ENCODE results near the gene TXNL4B. TPM values are rescaled to one million over a fixed set of nuclear protein-coding genes. Genes with fewer than 3 reads are reported as not detected.

Gene TXNL4B
- total RNA-seq, 1 experiment from 2014 or later = 9.9 TPM

DNA sequence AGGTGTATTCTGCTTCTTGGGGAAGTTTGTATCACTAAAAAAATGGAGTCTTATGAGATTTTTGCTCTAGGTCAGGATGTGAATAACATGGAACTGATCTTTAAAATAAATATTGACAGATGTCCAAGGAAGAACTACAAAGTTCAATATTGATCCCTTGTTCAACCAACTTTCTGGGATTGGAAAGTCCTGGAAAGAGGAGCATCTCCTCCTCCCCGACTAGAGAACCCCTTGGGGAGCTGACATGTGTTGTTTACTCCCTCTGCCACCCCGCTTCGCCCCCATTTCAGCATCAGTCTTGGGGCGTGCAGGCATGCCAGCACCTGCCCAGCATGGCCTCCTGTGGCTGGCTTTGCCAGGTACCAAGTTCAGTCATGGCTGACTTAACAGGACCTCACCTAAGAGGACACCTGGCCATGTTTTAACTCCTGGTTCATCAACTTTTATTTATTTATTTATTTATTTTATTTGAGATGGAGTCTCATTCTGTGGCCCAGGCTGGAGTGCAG lies 44.7 kb upstream of the TXNL4B start:
- Mint-ChIP-seq H3K4me1 (peaks cover 3 to 6% of the 10 kb centered on the region in 2 experiments; a peak in 1 of 4 replicates), H3K9me3 (no peaks in the 10 kb centered on the region), H3K27ac (no peak overlapping the region; a peak in 1 of 7 replicates), H3K4me3 (no peak overlapping the region), H3K27me3 (ENCODE audit: low read depth) (no peaks in the 10 kb centered on the region), H3K36me3 (ENCODE audit: insufficient read depth in 1 of 3, low read depth in 3 of 3) (no peaks in the 10 kb centered on the region)
- H4K5ac ChIP-seq (ENCODE audit: insufficient read length, low read depth, low read length) = no peak overlapping the region
- H3K56ac ChIP-seq (ENCODE audit: insufficient read length, low read depth, low read length) = no peak overlapping the region
- no peaks in the 10 kb centered on the region for H3K4me1 ChIP-seq (ENCODE audit: insufficient read depth, low read length)
- H3K18ac ChIP-seq (ENCODE audit: insufficient read length, low read depth, low read length) = no peak overlapping the region
- H3K27ac ChIP-seq (ENCODE audit: insufficient read length, low read depth, low read length) = no peak overlapping the region
- TF ChIP-seq, protein P1, sequence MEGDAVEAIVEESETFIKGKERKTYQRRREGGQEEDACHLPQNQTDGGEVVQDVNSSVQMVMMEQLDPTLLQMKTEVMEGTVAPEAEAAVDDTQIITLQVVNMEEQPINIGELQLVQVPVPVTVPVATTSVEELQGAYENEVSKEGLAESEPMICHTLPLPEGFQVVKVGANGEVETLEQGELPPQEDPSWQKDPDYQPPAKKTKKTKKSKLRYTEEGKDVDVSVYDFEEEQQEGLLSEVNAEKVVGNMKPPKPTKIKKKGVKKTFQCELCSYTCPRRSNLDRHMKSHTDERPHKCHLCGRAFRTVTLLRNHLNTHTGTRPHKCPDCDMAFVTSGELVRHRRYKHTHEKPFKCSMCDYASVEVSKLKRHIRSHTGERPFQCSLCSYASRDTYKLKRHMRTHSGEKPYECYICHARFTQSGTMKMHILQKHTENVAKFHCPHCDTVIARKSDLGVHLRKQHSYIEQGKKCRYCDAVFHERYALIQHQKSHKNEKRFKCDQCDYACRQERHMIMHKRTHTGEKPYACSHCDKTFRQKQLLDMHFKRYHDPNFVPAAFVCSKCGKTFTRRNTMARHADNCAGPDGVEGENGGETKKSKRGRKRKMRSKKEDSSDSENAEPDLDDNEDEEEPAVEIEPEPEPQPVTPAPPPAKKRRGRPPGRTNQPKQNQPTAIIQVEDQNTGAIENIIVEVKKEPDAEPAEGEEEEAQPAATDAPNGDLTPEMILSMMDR (conservative IDR thresholded peaks at IDR 0.05) = no peak
- H3K9ac ChIP-seq (ENCODE audit: extremely low read depth, insufficient read length, low read length) = no peak overlapping the region
- no peak for DNase-seq
- H3K4ac ChIP-seq (ENCODE audit: low read depth, low read length) = no peak overlapping the region
- H3T11ph ChIP-seq (ENCODE audit: low read length) = no peak overlapping the region
- no peaks in the 10 kb centered on the region for H3K27me3 ChIP-seq (ENCODE audit: insufficient read depth, low read length)
- H3K23ac ChIP-seq (ENCODE audit: insufficient read length, low read depth, low read length) = no peak overlapping the region
- H3K79me2 ChIP-seq (ENCODE audit: insufficient read depth, low read length) = no peaks in the 10 kb centered on the region
- H2BK120ac ChIP-seq (ENCODE audit: low read depth, low read length, poor library complexity, severe bottlenecking) = no peak overlapping the region
- H3K79me1 ChIP-seq (ENCODE audit: insufficient read depth, low read depth, low read length, poor library complexity, severe bottlenecking) = no peaks in the 10 kb centered on the region
- H3K4me2 ChIP-seq (ENCODE audit: insufficient read depth, insufficient read length, low read length) = no peak overlapping the region
- H3K9me3 ChIP-seq (ENCODE audit: control insufficient read depth, low read depth, low read length) = no peaks in the 10 kb centered on the region
- H4K91ac ChIP-seq (ENCODE audit: insufficient read length, low read depth, low read length) = no peak overlapping the region
- no peaks in the 10 kb centered on the region for H4K20me1 ChIP-seq (ENCODE audit: control insufficient read depth, insufficient read depth, insufficient read length)
- H2BK12ac ChIP-seq (ENCODE audit: insufficient read length, low read depth, low read length) = no peak overlapping the region
- no peak overlapping the region; the same call in 1 of the 2 replicates for H3K14ac ChIP-seq (ENCODE audit: insufficient read depth, low read length)
- no peak overlapping the region for H2AFZ ChIP-seq (ENCODE audit: low read length)
- no peak overlapping the region for H4K8ac ChIP-seq (replicated peaks; ENCODE audit: insufficient read length, low read depth, low read length)
- no peak overlapping the region for H2BK20ac ChIP-seq (ENCODE audit: low read depth, low read length, poor library complexity, severe bottlenecking)
- no peak overlapping the region for H2AK5ac ChIP-seq (ENCODE audit: insufficient read length, low read length)
- H2BK5ac ChIP-seq (ENCODE audit: insufficient read length, low read length) = no peak overlapping the region
- no peaks in the 10 kb centered on the region for H3K23me2 ChIP-seq (ENCODE audit: insufficient read length, low read depth, low read length, poor library complexity, severe bottlenecking)
- no CpG with 5 or more reads among the region's 4 CpGs for WGBS (ENCODE audit: extremely low coverage, insufficient read length, low lambda C conversion rate)
- no peak overlapping the region for H2BK15ac ChIP-seq (ENCODE audit: low read depth, low read length)

All from H9 (cell line).